GM19452 (cell line): Measurements from ENCODE around the gene CD1C.
"Not testable (repeated sequence)": the region's sequence is repeated elsewhere in the genome, so short reads cannot be mapped to it uniquely, and the experiment has no call there.

Experiments
- ATAC-seq: cut with Tn5 transposase; IDR thresholded peaks from one replicate; pipeline ENCODE4 v1.9.1; 2021; ENCODE audit not compliant: unreplicated experiment

Gene CD1C

GRCh38 chr1:158327481-158327880, 37.8 kb downstream of the CD1C start:
- no peak for ATAC-seq

DNA sequence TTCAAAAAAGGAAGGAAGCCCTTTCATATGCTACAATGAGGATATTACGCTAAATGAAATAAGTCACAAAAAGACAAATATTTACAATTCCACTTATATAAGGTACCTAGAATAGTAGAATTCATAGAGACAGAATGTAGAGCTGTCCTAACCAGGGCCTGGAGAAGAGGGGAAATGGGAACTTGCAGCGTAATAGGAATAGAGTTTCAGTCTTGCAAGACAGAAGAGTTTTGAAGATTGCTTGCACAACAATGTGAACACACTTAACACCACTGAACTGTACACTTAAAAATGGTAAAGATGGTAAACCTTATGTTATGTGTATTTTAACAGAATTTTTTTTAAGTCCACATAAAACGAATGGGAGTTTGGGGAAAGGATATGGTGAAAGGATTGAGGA, 38.7 kb downstream of the CD1C start:
- ATAC-seq: no peak

GRCh38 chr1:158329300-158329699, 39.6 kb downstream of the CD1C start:
- no peak for ATAC-seq

GRCh38 chr1:158329733-158330132, 40.0 kb downstream of the CD1C start:
- no peak for ATAC-seq

GRCh38 chr1:158330391-158331105, 40.8 kb downstream of the CD1C start:
- ATAC-seq: no peak

DNA sequence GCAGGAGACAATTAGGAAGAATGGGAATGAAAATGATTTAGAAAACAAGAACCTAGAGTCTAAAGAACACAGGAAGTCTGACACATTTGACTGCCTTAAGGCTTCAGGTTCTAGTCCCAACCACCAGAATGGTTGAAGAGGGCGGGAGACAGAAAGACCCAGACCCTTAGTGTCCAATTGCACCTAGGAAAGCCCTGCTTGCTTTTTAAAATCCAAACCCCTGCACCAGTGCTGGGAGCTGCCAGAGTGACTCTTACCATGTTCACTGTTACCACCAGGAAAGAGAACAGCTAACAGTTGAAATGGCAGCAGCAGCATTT, 41.3 kb downstream of the CD1C start:
- no peak for ATAC-seq

DNA sequence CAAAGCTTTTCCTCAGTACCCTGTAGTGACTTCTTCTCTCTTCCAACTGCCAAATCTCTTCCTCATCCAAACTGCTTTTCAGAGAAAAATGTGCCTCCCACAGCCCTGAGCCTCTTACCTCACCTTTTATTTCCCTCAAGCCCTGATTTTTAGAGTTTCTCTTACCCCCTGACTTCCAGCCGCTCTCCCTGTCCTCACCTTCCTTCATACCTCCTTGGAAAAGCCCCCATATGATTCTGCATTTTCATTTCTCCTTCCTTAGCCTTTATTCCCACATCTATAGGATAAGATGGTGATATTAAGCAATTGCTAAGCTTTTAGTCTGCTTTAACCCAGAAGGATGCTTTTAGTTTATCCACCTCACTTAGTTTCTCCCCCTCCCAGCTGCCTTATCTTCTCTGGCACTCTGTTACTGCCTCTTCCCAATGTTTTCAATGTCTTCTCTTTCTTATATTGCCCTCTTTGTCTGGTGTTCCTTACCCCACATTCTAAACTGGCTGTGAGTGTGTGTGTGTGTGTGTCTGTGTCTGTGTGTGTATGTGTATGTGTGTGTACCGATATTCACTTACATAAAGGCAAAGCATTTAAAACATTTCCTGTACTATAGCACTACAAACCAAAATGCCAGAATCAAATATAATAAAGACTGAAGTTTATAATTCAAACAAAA, 41.9 kb downstream of the CD1C start, which contains the start of gene CD1B:
Gene CD1B (minus strand): TSS at position 51 of the 670 bp plus-strand sequence. CDS start 108 bp downstream, outside the sequence.
- no peak for ATAC-seq

GRCh38 chr1:158333405-158334155, 43.9 kb downstream of the CD1C start:
- no peak for ATAC-seq

GRCh38 chr1:158334526-158335212, 44.9 kb downstream of the CD1C start:
- no peak for ATAC-seq

DNA sequence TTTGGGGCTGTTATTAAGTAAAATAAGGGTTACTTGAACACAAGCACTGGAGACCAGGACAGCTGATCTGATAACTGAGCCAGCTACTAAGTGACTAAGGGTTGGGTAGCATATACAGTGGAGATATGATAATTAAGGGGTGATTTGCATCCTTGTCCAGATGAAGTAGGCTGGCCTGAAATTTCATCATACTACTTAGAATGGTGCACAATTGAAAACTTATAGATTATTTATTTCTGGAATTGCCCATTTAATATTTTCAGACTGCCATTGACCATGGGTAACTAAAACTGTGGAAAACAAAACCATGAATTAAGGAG, 45.5 kb downstream of the CD1C start:
- no peak for ATAC-seq

- not testable (repeated sequence) for ATAC-seq
Observed at GRCh38 chr1:158336413-158336812, 46.7 kb downstream of the CD1C start.
